Measurements from ENCODE around the gene GSTM4. TPM values are rescaled to one million over a fixed set of nuclear protein-coding genes. Genes with fewer than 3 reads are reported as not detected.

Gene GSTM4
- total and polyA plus RNA-seq, 8 donors = 7.5 to 63.6 (median 24.2) TPM

DNA sequence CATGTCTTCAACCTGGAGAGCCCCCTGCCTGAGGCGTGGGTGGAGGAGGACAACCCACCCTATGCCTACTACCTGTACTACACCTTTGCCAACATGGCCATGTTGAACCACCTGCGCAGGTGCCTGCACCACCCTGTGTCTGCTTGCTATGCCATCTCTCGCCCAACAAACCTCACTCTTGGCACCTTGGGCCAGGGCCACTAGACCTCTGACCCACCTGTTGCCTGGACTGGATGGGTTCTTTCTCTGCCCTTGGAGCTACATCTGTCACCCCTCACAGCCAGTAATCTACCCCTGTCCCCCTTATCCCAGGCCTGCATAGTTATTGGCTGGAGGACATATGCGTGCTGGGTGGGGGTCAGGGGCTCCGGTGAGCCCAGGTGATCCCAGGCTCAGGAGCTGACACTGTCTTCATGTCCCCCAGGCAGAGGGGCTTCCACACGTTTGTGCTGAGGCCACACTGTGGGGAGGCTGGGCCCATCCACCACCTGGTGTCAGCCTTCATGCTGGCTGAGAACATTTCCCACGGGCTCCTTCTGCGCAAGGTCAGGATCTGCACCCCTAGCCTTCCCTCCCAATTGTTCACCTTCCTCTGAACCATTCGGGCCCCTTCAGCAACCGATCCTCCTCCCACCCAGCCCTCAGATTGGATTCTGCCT lies 26.4 kb upstream of the GSTM4 start:
- TF ChIP-seq EP300 (IDR thresholded peaks at IDR 0.05) = no peak
- no peak for TF ChIP-seq POLR2A (IDR thresholded peaks at IDR 0.05)
- no peak for TF ChIP-seq POLR2AphosphoS5 (IDR thresholded peaks at IDR 0.05)
- TF ChIP-seq, protein P1, sequence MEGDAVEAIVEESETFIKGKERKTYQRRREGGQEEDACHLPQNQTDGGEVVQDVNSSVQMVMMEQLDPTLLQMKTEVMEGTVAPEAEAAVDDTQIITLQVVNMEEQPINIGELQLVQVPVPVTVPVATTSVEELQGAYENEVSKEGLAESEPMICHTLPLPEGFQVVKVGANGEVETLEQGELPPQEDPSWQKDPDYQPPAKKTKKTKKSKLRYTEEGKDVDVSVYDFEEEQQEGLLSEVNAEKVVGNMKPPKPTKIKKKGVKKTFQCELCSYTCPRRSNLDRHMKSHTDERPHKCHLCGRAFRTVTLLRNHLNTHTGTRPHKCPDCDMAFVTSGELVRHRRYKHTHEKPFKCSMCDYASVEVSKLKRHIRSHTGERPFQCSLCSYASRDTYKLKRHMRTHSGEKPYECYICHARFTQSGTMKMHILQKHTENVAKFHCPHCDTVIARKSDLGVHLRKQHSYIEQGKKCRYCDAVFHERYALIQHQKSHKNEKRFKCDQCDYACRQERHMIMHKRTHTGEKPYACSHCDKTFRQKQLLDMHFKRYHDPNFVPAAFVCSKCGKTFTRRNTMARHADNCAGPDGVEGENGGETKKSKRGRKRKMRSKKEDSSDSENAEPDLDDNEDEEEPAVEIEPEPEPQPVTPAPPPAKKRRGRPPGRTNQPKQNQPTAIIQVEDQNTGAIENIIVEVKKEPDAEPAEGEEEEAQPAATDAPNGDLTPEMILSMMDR (IDR thresholded peaks at IDR 0.05) = no peak
- Histone ChIP-seq H3K27me3 (no peaks in the 10 kb centered on the region), H3K4me1 (peaks cover 2 to 43% (median 22%) of the 10 kb centered on the region in 4 donors), H3K27ac (peak overlapping the region in 1 of 5 donors; percentile 34), H3K4me3 (no peak overlapping the region), H3K9me3 (no peaks in the 10 kb centered on the region), H3K36me3 (peaks cover 55 to 75% (median 61%) of the 10 kb centered on the region in 4 donors)
- 86 to 95% (median 92%) methylated on average over 8 to 10 of the region's 10 CpGs for WGBS, 5 donors
- intact Hi-C loops (cut with DNase I; ENCODE audit: low total_unique reads) = loop anchor here (5.0 kb wide), 1 partner anchor 87 kb away; no protein-coding TSS in a partner anchor
- DNase-seq = no peak

DNA sequence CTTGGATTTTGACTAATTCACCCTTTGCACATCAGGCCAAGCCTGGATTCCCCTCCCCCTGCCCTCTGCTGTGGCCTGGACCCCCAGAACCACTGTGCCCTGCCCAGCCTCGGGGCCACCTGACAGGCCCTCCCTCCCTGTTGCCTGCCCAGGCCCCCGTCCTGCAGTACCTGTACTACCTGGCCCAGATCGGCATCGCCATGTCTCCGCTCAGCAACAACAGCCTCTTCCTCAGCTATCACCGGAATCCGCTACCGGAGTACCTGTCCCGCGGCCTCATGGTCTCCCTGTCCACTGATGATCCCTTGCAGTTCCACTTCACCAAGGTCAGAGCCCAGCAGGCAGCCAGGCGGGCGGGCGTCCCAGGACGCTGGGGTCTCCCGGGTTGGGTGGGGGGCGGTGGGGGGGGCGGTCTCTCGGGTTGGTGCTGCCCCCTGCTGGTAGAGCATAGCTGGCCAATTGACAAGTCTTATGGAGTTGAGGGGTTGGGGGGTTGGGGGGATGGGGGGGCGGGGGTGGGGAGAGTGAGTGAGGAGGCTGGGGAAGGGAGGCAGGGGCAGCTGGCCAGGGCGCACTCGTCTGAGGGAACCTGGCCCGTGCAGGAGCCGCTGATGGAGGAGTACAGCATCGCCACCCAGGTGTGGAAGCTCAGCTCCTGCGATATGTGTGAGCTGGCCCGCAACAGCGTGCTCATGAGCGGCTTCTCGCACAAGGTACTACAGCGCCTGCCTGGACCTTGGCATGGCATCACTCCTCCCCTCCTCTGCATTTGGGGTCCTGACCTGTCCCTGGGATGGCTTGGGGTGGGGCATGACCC lies 25.6 kb upstream of the GSTM4 start:
- TF ChIP-seq POLR2A (IDR thresholded peaks at IDR 0.05) (no peak), POLR2AphosphoS5 (IDR thresholded peaks at IDR 0.05) (no peak), EP300 (IDR thresholded peaks at IDR 0.05) (no peak)
- TF ChIP-seq, protein P1 (IDR thresholded peaks at IDR 0.05) = peak in 3 of 7 experiments; percentile 9 to 52 (median 30)
- peaks cover 55 to 71% (median 61%) of the 10 kb centered on the region in 4 donors for H3K36me3 ChIP-seq
- peaks cover 0 to 43% (median 22%) of the 10 kb centered on the region in 4 donors for H3K4me1 ChIP-seq
- H3K4me3 ChIP-seq = no peak overlapping the region
- DNase-seq = no peak
- H3K27ac ChIP-seq = peak overlapping the region in 1 of 5 donors; percentile 78
- H3K27me3 ChIP-seq = no peaks in the 10 kb centered on the region
- no peaks in the 10 kb centered on the region for H3K9me3 ChIP-seq
- 76 to 86% (median 78%) methylated on average over 24 to 30 of the region's 30 CpGs for WGBS, 5 donors
- intact Hi-C loops (cut with DNase I; ENCODE audit: low total_unique reads) = loop anchor here (5.0 kb wide), 1 partner anchor 88 kb away; no protein-coding TSS in a partner anchor

DNA sequence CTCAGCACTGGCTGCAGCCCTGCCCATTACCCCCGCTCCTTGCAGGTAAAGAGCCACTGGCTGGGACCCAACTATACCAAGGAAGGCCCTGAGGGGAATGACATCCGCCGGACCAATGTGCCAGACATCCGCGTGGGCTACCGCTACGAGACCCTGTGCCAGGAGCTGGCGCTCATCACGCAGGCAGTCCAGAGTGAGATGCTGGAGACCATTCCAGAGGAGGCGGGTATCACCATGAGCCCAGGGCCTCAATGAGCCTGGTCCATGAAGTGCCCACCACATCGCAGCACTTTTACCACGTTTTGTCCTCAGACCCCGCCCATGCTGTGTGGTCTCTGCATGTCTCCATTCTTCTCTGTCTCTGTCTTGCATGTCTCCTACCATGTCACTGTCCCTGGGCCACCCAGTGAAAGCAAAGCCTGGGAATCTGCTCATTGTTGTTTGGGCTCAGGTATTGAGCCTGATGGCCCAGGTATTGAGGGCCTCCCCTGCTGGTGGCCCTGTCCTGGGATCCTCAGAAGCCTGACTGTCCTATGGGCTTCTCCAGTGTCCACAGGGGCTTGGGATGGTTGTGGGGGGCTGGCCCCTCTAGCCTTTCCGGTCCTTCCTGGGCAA lies 24.9 kb upstream of the GSTM4 start:
- Histone ChIP-seq H3K36me3 (peaks cover 51 to 64% (median 57%) of the 10 kb centered on the region in 4 donors), H3K4me1 (peaks cover 2 to 45% (median 25%) of the 10 kb centered on the region in 4 donors), H3K27me3 (no peaks in the 10 kb centered on the region), H3K27ac (peak overlapping the region in 4 of 5 donors; percentile 37 to 78 (median 52)), H3K9me3 (no peaks in the 10 kb centered on the region), H3K4me3 (no peak overlapping the region)
- TF ChIP-seq EP300 (IDR thresholded peaks at IDR 0.05) = no peak
- TF ChIP-seq, protein P1 (IDR thresholded peaks at IDR 0.05) = no peak
- no peak for TF ChIP-seq POLR2AphosphoS5 (IDR thresholded peaks at IDR 0.05)
- TF ChIP-seq POLR2A (IDR thresholded peaks at IDR 0.05) = no peak
- 90 to 95% (median 95%) methylated on average over 8 to 14 of the region's 14 CpGs for WGBS, 5 donors
- intact Hi-C loops (cut with DNase I; ENCODE audit: low total_unique reads) = loop anchor here (5.0 kb wide), 1 partner anchor 89 kb away; no protein-coding TSS in a partner anchor
- no peak for DNase-seq

Measured in stomach (tissue), 9 donors.